Measurements from ENCODE around the gene CCSER1.

Gene CCSER1

GRCh38 chr4:91220315-91220714 is 1093.1 kb downstream of the CCSER1 start:
- Histone ChIP-seq H3K36me3 (ENCODE audit: insufficient read depth, low read length) (no peaks in the 10 kb centered on the region), H3K4me1 (ENCODE audit: insufficient read depth, low read length) (no peaks in the 10 kb centered on the region), H3K4me3 (ENCODE audit: low read depth in 1 of 2, low read length in 2 of 2) (no peak overlapping the region), H3K27ac (ENCODE audit: low read length) (no peak overlapping the region), H3K9me3 (ENCODE audit: insufficient read depth, low read length, severe bottlenecking) (no peaks in the 10 kb centered on the region), H3K27me3 (ENCODE audit: insufficient read depth, low read length, poor library complexity) (no peaks in the 10 kb centered on the region), H4K20me1 (ENCODE audit: insufficient read depth, low read length) (no peaks in the 10 kb centered on the region), H3K9ac (ENCODE audit: low read depth, low read length) (no peak overlapping the region), H2AFZ (ENCODE audit: low read depth, low read length) (no peak overlapping the region), H3K4me2 (ENCODE audit: insufficient read depth, low read length) (no peak overlapping the region), H3K79me2 (ENCODE audit: insufficient read depth, low read length) (no peaks in the 10 kb centered on the region)
- DNase-seq: no peak
- no peak for ATAC-seq (ENCODE audit: insufficient read depth, low read depth)
- no peak for TF ChIP-seq CTCF (IDR thresholded peaks at IDR 0.05; ENCODE audit: borderline replicate concordance, extremely low read depth, low read length, poor library complexity, severe bottlenecking)
- TF ChIP-seq EZH2 (IDR thresholded peaks at IDR 0.05; ENCODE audit: borderline replicate concordance, low read depth, low read length, severe bottlenecking): no peak

GRCh38 chr4:91222014-91222413 is 1094.8 kb downstream of the CCSER1 start:
- Histone ChIP-seq H2AFZ (ENCODE audit: low read depth, low read length) (no peak overlapping the region), H3K9me3 (ENCODE audit: insufficient read depth, low read length, severe bottlenecking) (no peaks in the 10 kb centered on the region), H3K27ac (ENCODE audit: low read length) (no peak overlapping the region), H3K4me1 (ENCODE audit: insufficient read depth, low read length) (no peaks in the 10 kb centered on the region), H3K36me3 (ENCODE audit: insufficient read depth, low read length) (no peaks in the 10 kb centered on the region), H4K20me1 (ENCODE audit: insufficient read depth, low read length) (no peaks in the 10 kb centered on the region), H3K9ac (ENCODE audit: low read depth, low read length) (no peak overlapping the region), H3K79me2 (ENCODE audit: insufficient read depth, low read length) (no peaks in the 10 kb centered on the region), H3K27me3 (ENCODE audit: insufficient read depth, low read length, poor library complexity) (no peaks in the 10 kb centered on the region), H3K4me2 (ENCODE audit: insufficient read depth, low read length) (no peak overlapping the region), H3K4me3 (ENCODE audit: low read depth in 1 of 2, low read length in 2 of 2) (no peak overlapping the region)
- TF ChIP-seq EZH2 (IDR thresholded peaks at IDR 0.05; ENCODE audit: borderline replicate concordance, low read depth, low read length, severe bottlenecking) (no peak), CTCF (IDR thresholded peaks at IDR 0.05; ENCODE audit: borderline replicate concordance, extremely low read depth, low read length, poor library complexity, severe bottlenecking) (no peak)
- DNase-seq (no peak), ATAC-seq (ENCODE audit: insufficient read depth, low read depth) (no peak)

GRCh38 chr4:91226867-91227266 is 1099.7 kb downstream of the CCSER1 start:
- TF ChIP-seq CTCF (IDR thresholded peaks at IDR 0.05; ENCODE audit: borderline replicate concordance, extremely low read depth, low read length, poor library complexity, severe bottlenecking) (no peak), EZH2 (IDR thresholded peaks at IDR 0.05; ENCODE audit: borderline replicate concordance, low read depth, low read length, severe bottlenecking) (no peak)
- ATAC-seq (ENCODE audit: insufficient read depth, low read depth): no peak
- H3K9ac ChIP-seq (ENCODE audit: low read depth, low read length): no peak overlapping the region

GRCh38 chr4:91228659-91229058 is 1101.5 kb downstream of the CCSER1 start:
- no peaks in the 10 kb centered on the region for H3K9me3 ChIP-seq (ENCODE audit: insufficient read depth, low read length, severe bottlenecking)
- H3K9ac ChIP-seq (ENCODE audit: low read depth, low read length): no peak overlapping the region
- H3K27me3 ChIP-seq (ENCODE audit: insufficient read depth, low read length, poor library complexity): no peaks in the 10 kb centered on the region
- H4K20me1 ChIP-seq (ENCODE audit: insufficient read depth, low read length): no peaks in the 10 kb centered on the region
- no peak overlapping the region for H3K4me2 ChIP-seq (ENCODE audit: insufficient read depth, low read length)
- no peak overlapping the region for H2AFZ ChIP-seq (ENCODE audit: low read depth, low read length)
- no peaks in the 10 kb centered on the region for H3K4me1 ChIP-seq (ENCODE audit: insufficient read depth, low read length)
- H3K36me3 ChIP-seq (ENCODE audit: insufficient read depth, low read length): no peaks in the 10 kb centered on the region
- DNase-seq: no peak
- no peak for ATAC-seq (ENCODE audit: insufficient read depth, low read depth)
- no peak overlapping the region for H3K27ac ChIP-seq (ENCODE audit: low read length)
- no peak for TF ChIP-seq CTCF (IDR thresholded peaks at IDR 0.05; ENCODE audit: borderline replicate concordance, extremely low read depth, low read length, poor library complexity, severe bottlenecking)
- no peak for TF ChIP-seq EZH2 (IDR thresholded peaks at IDR 0.05; ENCODE audit: borderline replicate concordance, low read depth, low read length, severe bottlenecking)
- no peak overlapping the region for H3K4me3 ChIP-seq (ENCODE audit: low read depth in 1 of 2, low read length in 2 of 2)
- no peaks in the 10 kb centered on the region for H3K79me2 ChIP-seq (ENCODE audit: insufficient read depth, low read length)

More at GRCh38 chr4:91226867-91227266, 1099.7 kb downstream of the CCSER1 start:
- H4K20me1 ChIP-seq (ENCODE audit: insufficient read depth, low read length): no peaks in the 10 kb centered on the region
- no peaks in the 10 kb centered on the region for H3K27me3 ChIP-seq (ENCODE audit: insufficient read depth, low read length, poor library complexity)
- H3K4me1 ChIP-seq (ENCODE audit: insufficient read depth, low read length): no peaks in the 10 kb centered on the region
- no peak for DNase-seq
- no peaks in the 10 kb centered on the region for H3K36me3 ChIP-seq (ENCODE audit: insufficient read depth, low read length)
- no peak overlapping the region for H3K27ac ChIP-seq (ENCODE audit: low read length)
- no peak overlapping the region for H3K4me2 ChIP-seq (ENCODE audit: insufficient read depth, low read length)
- no peak overlapping the region for H2AFZ ChIP-seq (ENCODE audit: low read depth, low read length)
- no peak overlapping the region for H3K4me3 ChIP-seq (ENCODE audit: low read depth in 1 of 2, low read length in 2 of 2)
- no peaks in the 10 kb centered on the region for H3K9me3 ChIP-seq (ENCODE audit: insufficient read depth, low read length, severe bottlenecking)
- H3K79me2 ChIP-seq (ENCODE audit: insufficient read depth, low read length): no peaks in the 10 kb centered on the region
